RWPE2 (cell line): ENCODE measurements around the gene SHCBP1L.

Source experiments
- ATAC-seq: fragments of 200-7000 bp; cut with Tn5 transposase; 3 replicates; pipeline ENCODE4 v1.9.1; 2021; ENCODE audit warnings: low read depth
- DNase-seq: peaks from one replicate; pipeline ENCODE4 v3.0.0-alpha.2; 2020; ENCODE audit warnings: low spot score
- H3K27ac ChIP-seq: fragments of 450-650 bp; 2 replicates; pipeline ENCODE4 v1.5.1; 2017; ENCODE audit warnings: mild to moderate bottlenecking; ENCODE audit not compliant: poor library complexity, severe bottlenecking
- H3K27me3 ChIP-seq: fragments of 250-450 bp; sonication (Bioruptor Pico); 2 replicates; pipeline ENCODE4 v1.5.1; 2021; ENCODE audit warnings: mild to moderate bottlenecking, moderate library complexity; ENCODE audit not compliant: insufficient read depth, poor library complexity, severe bottlenecking
- H3K36me3 ChIP-seq: fragments of 250-450 bp; sonication (Bioruptor Pico); 2 replicates; pipeline ENCODE4 v1.5.1; 2020; ENCODE audit warnings: low read depth, mild to moderate bottlenecking, moderate library complexity
- H3K4me1 ChIP-seq: fragments of 250-450 bp; sonication (Bioruptor Pico); 2 replicates; pipeline ENCODE4 v1.5.1; 2021; ENCODE audit warnings: mild to moderate bottlenecking, moderate library complexity; ENCODE audit not compliant: insufficient read depth, poor library complexity, severe bottlenecking
- H3K4me3 ChIP-seq: fragments of 250-450 bp; sonication (Bioruptor Pico); 2 replicates; pipeline ENCODE4 v1.5.1; 2021; ENCODE audit warnings: mild to moderate bottlenecking, moderate library complexity; ENCODE audit not compliant: severe bottlenecking
- H3K9me3 ChIP-seq: fragments of 250-450 bp; sonication (Bioruptor Pico); 2 replicates; pipeline ENCODE4 v1.5.1; 2021; ENCODE audit warnings: mild to moderate bottlenecking, moderate library complexity; ENCODE audit not compliant: severe bottlenecking
- TF ChIP-seq, protein P1 (sequence below): fragments of 450-650 bp; IDR thresholded peaks from one replicate; pipeline ENCODE4 v1.5.1; 2017; ENCODE audit warnings: mild to moderate bottlenecking, moderate library complexity; ENCODE audit not compliant: poor library complexity, severe bottlenecking

SHCBP1L gene

DNA sequence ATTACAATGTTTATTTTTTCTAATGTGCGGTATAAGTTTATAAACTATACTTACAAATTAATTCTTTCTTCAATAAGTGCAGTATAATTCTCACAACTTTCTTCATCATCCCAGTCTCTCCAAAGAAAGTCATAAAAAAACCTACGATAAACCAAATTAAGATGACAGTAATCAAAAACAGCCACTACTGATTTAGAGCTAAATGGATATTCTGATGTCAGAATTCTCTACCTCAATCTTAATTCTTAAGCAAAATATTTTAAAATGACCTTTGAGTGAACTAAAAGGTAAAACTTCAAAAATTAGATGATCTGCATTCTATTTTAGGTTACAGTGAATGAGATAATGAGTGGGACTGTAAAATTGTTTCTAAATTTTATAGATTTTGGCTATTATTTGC, 13.6 kb downstream of the SHCBP1L start:
- H3K36me3 ChIP-seq: no peaks in the 10 kb centered on the region
- H3K27me3 ChIP-seq: no peaks in the 10 kb centered on the region
- no peaks in the 10 kb centered on the region for H3K9me3 ChIP-seq
- H3K4me1 ChIP-seq: no peaks in the 10 kb centered on the region
- no peak overlapping the region for H3K27ac ChIP-seq
- H3K4me3 ChIP-seq: no peak overlapping the region
- TF ChIP-seq, protein P1, sequence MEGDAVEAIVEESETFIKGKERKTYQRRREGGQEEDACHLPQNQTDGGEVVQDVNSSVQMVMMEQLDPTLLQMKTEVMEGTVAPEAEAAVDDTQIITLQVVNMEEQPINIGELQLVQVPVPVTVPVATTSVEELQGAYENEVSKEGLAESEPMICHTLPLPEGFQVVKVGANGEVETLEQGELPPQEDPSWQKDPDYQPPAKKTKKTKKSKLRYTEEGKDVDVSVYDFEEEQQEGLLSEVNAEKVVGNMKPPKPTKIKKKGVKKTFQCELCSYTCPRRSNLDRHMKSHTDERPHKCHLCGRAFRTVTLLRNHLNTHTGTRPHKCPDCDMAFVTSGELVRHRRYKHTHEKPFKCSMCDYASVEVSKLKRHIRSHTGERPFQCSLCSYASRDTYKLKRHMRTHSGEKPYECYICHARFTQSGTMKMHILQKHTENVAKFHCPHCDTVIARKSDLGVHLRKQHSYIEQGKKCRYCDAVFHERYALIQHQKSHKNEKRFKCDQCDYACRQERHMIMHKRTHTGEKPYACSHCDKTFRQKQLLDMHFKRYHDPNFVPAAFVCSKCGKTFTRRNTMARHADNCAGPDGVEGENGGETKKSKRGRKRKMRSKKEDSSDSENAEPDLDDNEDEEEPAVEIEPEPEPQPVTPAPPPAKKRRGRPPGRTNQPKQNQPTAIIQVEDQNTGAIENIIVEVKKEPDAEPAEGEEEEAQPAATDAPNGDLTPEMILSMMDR: no peak
- ATAC-seq (no peak), DNase-seq (no peak)

DNA sequence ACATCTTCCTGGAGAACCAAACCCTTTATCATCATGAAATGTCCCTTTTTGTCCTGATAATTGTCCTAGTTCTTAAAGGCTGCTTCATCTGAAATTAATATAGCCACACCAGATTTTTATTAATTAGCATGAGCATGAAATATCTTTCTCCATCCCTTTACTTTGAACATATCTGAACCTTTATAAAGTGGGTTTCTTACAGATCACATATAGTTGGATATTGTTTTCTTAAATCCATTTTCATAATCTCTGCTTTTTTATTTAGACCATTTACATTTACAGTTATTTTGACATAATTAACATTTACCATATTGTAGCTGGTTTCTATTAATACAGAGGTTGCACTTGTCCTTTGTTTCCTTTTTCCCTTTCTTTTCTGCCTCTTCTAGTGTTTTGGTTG, 17.2 kb downstream of the SHCBP1L start:
- DNase-seq (no peak), ATAC-seq (no peak)
- no peak overlapping the region for H3K27ac ChIP-seq
- H3K36me3 ChIP-seq: no peaks in the 10 kb centered on the region
- H3K4me3 ChIP-seq: no peak overlapping the region
- H3K4me1 ChIP-seq: no peaks in the 10 kb centered on the region
- TF ChIP-seq, protein P1: no peak
- no peaks in the 10 kb centered on the region for H3K27me3 ChIP-seq
- H3K9me3 ChIP-seq: no peaks in the 10 kb centered on the region

DNA sequence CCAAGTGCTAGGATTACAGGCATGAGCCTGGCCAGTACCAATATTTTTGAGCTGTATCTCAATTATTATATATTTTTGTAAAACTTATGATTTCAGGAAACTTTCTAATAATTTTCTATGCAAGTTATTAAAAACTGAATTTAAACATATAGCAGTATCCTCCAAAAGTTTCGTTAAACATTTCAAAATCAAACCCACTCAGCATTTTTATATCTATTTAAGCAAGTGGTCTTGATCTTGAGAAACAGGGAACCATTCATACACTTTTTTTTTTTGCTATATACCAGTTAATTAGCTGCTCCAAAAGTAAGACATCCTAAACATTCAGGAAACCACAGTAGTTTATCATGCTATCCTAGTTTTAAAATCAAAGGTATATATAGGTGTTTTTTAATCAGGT, 22.0 kb downstream of the SHCBP1L start:
- Histone ChIP-seq H3K27ac (no peak overlapping the region), H3K4me1 (no peaks in the 10 kb centered on the region), H3K27me3 (no peaks in the 10 kb centered on the region), H3K9me3 (no peaks in the 10 kb centered on the region), H3K4me3 (no peak overlapping the region), H3K36me3 (no peaks in the 10 kb centered on the region)
- DNase-seq (no peak), ATAC-seq (no peak)
- TF ChIP-seq, protein P1: no peak

DNA sequence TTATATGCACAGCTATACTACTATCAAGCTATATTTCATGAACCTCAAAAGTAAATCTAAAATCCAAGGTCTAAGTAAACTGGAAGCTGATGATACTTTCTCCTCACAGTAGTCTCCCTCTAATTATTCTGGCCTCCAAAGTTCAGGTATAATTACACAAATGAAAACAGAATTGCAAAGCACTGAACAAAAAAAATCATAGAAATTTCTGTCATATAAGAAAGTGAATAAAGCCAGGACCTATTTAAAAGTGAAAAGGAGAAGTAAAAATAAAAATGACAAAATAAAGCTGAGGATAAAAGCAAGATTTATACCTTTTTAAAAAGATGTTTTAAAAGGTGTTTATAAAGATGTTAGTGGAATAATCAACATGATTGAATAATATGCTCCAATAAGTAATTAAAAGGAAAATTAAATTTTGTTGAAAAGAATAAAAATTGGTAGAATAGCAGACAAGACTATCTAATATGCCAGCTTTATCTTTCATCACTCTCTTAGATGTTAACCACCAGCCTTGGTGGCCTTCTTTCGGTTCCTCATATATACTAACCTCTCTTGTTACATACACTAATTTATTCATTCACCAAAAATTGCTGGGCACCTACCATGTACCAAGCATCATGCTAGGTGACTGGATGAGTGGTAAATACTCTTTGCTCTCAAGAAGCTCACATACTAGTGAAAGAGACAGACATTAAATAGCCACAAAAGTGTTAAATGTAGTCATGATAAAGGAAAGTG, 25.1 kb downstream of the SHCBP1L start:
- no peaks in the 10 kb centered on the region for H3K4me1 ChIP-seq
- TF ChIP-seq, protein P1: no peak
- H3K9me3 ChIP-seq: no peaks in the 10 kb centered on the region
- no peaks in the 10 kb centered on the region for H3K27me3 ChIP-seq
- ATAC-seq: no peak
- DNase-seq: no peak
- no peaks in the 10 kb centered on the region for H3K36me3 ChIP-seq
- no peak overlapping the region for H3K27ac ChIP-seq
- H3K4me3 ChIP-seq: no peak overlapping the region

DNA sequence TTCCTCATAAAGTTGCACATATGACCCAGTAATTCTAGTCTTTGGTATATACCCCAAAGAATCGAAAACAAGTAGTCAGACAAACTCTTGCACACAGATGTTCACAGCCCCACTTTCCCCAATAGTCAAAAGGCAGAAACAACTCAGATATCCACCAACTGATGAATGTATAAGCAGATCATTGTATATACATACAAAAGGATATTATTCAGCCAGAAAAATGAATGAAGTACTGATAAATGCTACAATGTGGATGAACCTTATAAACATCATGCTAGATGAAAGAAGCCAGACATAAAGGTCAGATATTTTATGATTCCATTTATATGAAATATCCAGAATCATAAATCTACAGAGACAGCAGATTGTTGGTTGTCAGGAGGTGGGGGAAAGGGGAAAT, 27.3 kb downstream of the SHCBP1L start:
- no peak overlapping the region for H3K4me3 ChIP-seq
- no peaks in the 10 kb centered on the region for H3K4me1 ChIP-seq
- no peaks in the 10 kb centered on the region for H3K9me3 ChIP-seq
- no peak overlapping the region for H3K27ac ChIP-seq
- ATAC-seq (no peak), DNase-seq (no peak)
- no peaks in the 10 kb centered on the region for H3K36me3 ChIP-seq
- peaks cover 3% of the 10 kb centered on the region for H3K27me3 ChIP-seq
- TF ChIP-seq, protein P1: no peak
